Activated T-cell treated with anti-CD3 and anti-CD28 coated beads, Interleukin-2, amount 50 U/mL, for 24 hours (primary cell): Measurements from ENCODE around the gene NLRP6.
A peak's percentile ranks its signal among the peaks of the same experiment; 100 is the strongest.

Experiments used
- DNase-seq: peaks from one replicate; pipeline ENCODE4 v3.0.0-alpha.2; 2020
- H3K27ac Mint-ChIP-seq: 2 replicates; pipeline ENCODE4 v1.8.0; 2020; ENCODE audit warnings: mild to moderate bottlenecking, mixed read lengths
- H3K27me3 Mint-ChIP-seq: 2 replicates; pipeline ENCODE4 v1.8.0; 2020; ENCODE audit warnings: mixed read lengths
- H3K36me3 Mint-ChIP-seq: 2 replicates; pipeline ENCODE4 v1.8.0; 2020; ENCODE audit warnings: low read depth, mixed read lengths
- H3K4me1 Mint-ChIP-seq: 2 replicates; pipeline ENCODE4 v1.8.0; 2020; ENCODE audit warnings: low read depth, mixed read lengths
- H3K4me3 Mint-ChIP-seq: 2 replicates; pipeline ENCODE4 v1.8.0; 2020; ENCODE audit warnings: mild to moderate bottlenecking, moderate library complexity, mixed read lengths
- H3K9me3 Mint-ChIP-seq: 2 replicates; pipeline ENCODE4 v1.8.0; 2020; ENCODE audit warnings: mixed read lengths

The NLRP6 gene

DNA sequence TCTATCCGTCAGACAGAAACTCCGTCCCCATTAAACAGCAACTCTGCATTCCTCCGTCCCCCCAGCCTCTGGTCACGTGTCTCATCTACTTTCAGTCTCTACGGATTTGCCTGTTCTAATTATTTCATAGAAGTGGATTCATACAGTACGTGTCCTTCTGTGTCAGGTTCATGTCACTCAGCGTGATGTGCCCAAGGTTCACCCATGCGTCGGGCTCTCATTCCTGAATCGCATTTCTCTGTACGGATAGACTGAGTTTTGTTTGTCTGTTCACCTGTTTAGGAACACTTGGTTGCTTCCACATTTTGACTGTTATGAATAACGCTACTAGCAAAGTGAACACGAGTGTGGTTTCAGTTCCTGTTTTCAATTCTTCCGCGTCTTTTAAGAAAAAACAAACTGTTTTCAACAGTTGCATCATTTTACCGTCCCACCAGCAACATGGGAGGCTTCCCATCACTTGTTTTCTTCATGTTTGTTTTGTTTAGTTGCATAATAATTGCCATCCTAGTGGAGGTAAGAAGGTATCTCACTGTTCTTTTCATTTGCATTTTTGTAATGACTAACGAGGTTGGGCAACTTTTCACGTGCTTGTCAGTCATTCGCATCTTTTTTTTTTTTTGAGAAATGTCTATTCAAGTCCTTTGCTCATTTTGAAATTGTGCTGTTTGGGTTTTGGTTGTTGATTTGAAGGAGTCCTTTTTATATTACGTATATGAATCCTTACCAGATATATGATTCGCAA lies 8.9 kb upstream of the NLRP6 start:
- peak; percentile 74 for DNase-seq
- peak overlapping the region; percentile 76 for H3K4me3 Mint-ChIP-seq
- peaks cover 38% of the 10 kb centered on the region for H3K4me1 Mint-ChIP-seq
- no peaks in the 10 kb centered on the region for H3K36me3 Mint-ChIP-seq
- no peaks in the 10 kb centered on the region for H3K27me3 Mint-ChIP-seq
- no peaks in the 10 kb centered on the region for H3K9me3 Mint-ChIP-seq
- peak overlapping the region; percentile 95 for H3K27ac Mint-ChIP-seq

DNA sequence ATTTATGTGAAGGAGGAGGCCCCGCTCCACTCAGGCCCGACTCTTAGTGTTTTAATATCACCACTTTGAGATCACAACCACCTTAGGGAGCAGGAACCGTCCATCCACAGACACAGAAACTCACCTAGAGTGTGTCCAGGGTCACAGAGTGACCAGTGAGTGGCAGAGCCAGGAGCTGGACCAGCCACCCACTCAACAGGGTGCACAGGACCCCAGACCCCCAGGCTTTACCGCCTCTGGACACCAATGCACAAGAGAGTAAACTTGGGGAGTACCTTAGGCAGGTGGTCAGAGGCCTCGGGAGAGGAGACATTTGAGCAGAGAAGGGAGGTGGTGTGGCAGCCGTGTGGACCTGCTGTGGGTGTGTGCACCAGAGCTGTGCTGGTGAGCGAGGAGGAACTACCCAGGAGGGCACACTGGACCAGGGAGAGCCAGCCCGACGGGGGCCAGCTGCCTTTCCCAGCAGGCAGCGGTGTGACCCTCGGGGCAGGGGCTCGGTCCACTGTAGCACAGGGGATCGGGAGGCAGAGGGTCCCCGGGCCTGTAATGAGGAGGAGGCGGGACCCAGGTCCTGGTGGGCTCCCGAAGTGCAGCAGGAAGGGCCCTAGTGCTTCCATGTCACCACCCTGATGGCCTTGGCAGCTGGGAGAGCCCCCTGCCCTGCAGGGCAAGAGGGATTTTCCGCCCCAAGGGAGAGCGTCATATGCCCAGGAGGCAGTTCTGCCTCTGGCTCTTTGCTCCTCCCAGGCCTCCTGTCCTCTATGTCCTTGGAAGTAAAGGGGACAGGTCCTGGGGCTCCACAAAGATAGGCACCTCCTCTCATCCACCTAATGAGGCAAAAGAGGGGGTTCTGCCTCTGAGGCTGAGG lies 7.5 kb upstream of the NLRP6 start:
- no peaks in the 10 kb centered on the region for H3K36me3 Mint-ChIP-seq
- no peaks in the 10 kb centered on the region for H3K9me3 Mint-ChIP-seq
- H3K4me1 Mint-ChIP-seq, result peaks cover 38% of the 10 kb centered on the region
- no peak overlapping the region for H3K27ac Mint-ChIP-seq
- no peak for DNase-seq
- no peak overlapping the region for H3K4me3 Mint-ChIP-seq
- H3K27me3 Mint-ChIP-seq, result no peaks in the 10 kb centered on the region

DNA sequence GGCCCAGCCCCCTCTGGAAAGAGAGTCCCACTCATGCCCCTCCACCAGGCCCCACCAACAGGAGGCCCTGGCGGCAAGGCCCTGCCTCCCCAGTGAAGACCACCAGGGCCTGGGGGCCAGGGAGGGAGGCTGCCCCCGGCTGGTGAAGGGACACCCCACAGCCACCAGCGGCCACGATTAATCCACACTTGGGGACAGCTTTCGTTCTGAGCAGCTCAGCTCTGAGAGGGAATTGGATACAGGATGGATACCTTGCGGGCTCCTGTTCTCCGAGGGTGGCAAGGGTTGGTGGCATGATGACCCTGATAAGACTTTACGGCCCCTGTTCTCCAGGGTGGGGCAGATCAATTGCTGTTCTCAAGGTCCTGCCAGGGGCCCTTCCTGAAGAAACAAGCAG lies 6.9 kb upstream of the NLRP6 start:
- Mint-ChIP-seq H3K9me3 (peaks cover 4% of the 10 kb centered on the region), H3K4me1 (peaks cover 38% of the 10 kb centered on the region), H3K4me3 (no peak overlapping the region), H3K27ac (no peak overlapping the region), H3K36me3 (no peaks in the 10 kb centered on the region), H3K27me3 (no peaks in the 10 kb centered on the region)
- no peak for DNase-seq

DNA sequence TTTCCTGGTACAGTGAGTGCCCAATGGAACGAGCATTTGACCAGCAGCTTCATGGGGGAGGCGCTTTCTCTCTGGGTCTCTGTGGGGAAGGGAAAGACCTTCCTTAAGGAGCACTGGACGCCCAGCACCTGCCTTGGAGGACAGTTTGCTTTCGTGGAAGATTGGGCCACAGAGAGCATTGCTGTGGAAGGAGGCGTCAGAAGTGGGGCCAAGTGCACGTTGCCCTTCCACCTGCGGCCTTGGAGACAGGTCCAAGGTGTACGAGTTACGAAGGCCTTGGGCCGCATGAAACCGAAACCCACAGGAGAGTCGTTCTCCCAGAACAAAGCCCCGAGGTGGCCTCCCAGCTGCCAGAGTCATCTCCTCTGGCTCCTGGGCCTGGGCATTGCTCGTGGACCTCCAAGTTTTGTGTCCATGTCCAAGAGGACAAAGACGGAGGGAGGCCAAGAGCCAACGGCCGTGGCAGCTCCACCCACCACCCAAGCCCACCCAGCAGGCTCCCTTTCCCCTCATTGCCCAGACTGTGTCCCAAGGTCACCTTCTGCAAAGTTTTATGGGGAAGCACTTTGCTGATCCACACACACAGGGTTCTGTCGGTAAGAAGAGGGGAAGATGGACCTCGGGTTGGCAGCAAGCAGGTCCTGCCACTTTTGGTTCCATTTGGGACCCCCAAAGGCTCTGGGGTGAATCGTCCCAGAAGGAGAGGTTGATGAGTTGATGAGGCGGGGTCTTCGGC lies 5.8 kb upstream of the NLRP6 start:
- peaks cover 35% of the 10 kb centered on the region for H3K4me1 Mint-ChIP-seq
- no peaks in the 10 kb centered on the region for H3K27me3 Mint-ChIP-seq
- H3K9me3 Mint-ChIP-seq, result peaks cover 9% of the 10 kb centered on the region
- no peak for DNase-seq
- no peaks in the 10 kb centered on the region for H3K36me3 Mint-ChIP-seq
- no peak overlapping the region for H3K4me3 Mint-ChIP-seq
- no peak overlapping the region for H3K27ac Mint-ChIP-seq

DNA sequence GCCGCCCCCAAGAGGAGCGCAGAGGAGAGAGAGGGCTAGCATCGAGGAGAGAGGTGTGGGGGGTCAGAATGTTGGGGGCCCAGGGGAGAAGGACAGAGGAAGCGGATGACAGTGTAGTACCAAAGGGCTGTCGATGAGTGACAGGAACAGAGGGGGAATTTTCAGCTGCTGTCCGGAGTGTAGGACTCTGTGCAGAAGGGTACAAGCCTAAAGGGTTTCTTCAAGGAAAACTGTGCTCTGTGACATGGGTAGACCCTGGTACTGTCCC lies 5.3 kb upstream of the NLRP6 start:
- no peak for DNase-seq
- peaks cover 10% of the 10 kb centered on the region for H3K9me3 Mint-ChIP-seq
- no peaks in the 10 kb centered on the region for H3K36me3 Mint-ChIP-seq
- no peak overlapping the region for H3K4me3 Mint-ChIP-seq
- no peaks in the 10 kb centered on the region for H3K27me3 Mint-ChIP-seq
- H3K4me1 Mint-ChIP-seq, result peaks cover 34% of the 10 kb centered on the region
- no peak overlapping the region for H3K27ac Mint-ChIP-seq

DNA sequence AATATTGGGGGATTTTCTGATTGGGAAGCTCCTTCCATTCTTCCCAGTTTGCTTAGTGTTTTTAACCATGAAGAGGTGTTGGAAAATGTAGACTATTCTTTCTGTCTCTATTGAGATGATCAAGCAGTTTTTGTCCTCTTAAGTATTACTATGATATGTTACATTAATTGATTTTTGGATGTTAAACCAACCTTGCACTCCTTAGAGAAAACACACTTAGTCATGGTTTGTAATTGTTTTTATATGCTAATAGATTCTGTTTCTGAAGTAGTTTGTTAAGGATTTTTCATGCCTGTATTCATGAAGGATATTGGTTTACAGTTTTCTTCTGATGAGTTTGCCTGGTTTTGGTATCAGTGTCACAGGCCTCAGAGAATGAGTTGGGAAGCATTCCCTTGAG lies 2.0 kb upstream of the NLRP6 start:
- Mint-ChIP-seq H3K9me3 (peaks cover 10% of the 10 kb centered on the region), H3K4me1 (peaks cover 24% of the 10 kb centered on the region), H3K4me3 (no peak overlapping the region), H3K27me3 (peaks cover 12% of the 10 kb centered on the region), H3K36me3 (no peaks in the 10 kb centered on the region), H3K27ac (no peak overlapping the region)
- DNase-seq, result no peak

DNA sequence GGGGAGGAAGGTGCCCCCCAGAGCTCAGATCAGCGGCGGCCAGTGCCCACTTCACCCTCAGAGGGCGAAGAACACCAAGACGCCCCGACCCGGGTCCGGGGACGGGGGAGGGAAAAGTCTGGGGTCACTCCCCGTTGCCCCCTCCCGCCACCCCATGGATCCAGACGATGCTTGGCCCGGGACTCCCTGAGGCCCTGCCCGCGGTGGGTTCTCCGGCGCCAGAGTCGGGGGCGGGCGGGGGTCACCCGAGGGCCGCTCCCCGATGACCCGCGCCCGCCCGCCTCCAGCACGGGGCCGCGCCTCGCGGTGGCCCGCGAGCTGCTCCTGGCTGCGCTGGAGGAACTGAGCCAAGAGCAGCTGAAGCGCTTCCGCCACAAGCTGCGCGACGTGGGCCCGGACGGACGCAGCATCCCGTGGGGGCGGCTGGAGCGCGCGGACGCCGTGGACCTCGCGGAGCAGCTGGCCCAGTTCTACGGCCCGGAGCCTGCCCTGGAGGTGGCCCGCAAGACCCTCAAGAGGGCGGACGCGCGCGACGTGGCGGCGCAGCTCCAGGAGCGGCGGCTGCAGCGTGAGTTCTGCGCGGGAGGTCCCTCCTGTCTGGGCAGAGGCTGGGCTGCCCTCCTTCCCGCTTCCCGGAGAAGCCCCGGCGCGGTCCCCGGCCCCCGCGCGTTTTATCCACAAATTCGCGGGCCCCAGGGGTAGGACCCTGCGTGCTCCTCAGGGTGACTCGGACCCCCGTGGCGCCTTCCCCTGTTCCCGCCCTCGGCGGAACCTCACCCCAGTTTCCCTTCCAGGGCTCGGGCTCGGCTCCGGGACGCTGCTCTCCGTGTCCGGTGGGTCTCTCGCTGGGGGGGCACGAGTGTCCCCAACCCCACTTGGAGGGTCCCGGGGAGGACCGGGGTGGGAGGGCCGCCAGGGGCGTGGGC lies 1.1 kb downstream of the NLRP6 start:
- Mint-ChIP-seq H3K36me3 (no peaks in the 10 kb centered on the region), H3K9me3 (peaks cover 10% of the 10 kb centered on the region), H3K27me3 (peaks cover 31% of the 10 kb centered on the region), H3K27ac (peak overlapping the region; percentile 84), H3K4me3 (peak overlapping the region; percentile 57), H3K4me1 (peaks cover 48% of the 10 kb centered on the region)
- DNase-seq, result peak; percentile 50

DNA sequence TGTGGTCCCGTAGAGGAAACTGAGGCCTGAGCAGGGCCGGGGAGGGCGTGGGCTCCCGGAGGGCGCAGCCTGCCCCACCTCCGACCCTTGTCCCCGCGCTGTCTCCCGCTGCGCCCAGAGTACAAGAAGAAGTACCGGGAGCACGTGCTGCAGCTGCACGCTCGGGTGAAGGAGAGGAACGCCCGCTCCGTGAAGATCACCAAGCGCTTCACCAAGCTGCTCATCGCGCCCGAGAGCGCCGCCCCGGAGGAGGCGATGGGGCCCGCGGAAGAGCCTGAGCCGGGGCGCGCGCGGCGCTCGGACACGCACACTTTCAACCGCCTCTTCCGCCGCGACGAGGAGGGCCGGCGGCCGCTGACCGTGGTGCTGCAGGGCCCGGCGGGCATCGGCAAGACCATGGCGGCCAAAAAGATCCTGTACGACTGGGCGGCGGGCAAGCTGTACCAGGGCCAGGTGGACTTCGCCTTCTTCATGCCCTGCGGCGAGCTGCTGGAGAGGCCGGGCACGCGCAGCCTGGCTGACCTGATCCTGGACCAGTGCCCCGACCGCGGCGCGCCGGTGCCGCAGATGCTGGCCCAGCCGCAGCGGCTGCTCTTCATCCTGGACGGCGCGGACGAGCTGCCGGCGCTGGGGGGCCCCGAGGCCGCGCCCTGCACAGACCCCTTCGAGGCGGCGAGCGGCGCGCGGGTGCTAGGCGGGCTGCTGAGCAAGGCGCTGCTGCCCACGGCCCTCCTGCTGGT lies 1.9 kb downstream of the NLRP6 start:
- Mint-ChIP-seq H3K9me3 (peaks cover 10% of the 10 kb centered on the region), H3K27me3 (peaks cover 31% of the 10 kb centered on the region), H3K4me3 (peak overlapping the region; percentile 54), H3K4me1 (peaks cover 48% of the 10 kb centered on the region), H3K36me3 (no peaks in the 10 kb centered on the region), H3K27ac (no peak overlapping the region)
- DNase-seq, result peak; percentile 66

DNA sequence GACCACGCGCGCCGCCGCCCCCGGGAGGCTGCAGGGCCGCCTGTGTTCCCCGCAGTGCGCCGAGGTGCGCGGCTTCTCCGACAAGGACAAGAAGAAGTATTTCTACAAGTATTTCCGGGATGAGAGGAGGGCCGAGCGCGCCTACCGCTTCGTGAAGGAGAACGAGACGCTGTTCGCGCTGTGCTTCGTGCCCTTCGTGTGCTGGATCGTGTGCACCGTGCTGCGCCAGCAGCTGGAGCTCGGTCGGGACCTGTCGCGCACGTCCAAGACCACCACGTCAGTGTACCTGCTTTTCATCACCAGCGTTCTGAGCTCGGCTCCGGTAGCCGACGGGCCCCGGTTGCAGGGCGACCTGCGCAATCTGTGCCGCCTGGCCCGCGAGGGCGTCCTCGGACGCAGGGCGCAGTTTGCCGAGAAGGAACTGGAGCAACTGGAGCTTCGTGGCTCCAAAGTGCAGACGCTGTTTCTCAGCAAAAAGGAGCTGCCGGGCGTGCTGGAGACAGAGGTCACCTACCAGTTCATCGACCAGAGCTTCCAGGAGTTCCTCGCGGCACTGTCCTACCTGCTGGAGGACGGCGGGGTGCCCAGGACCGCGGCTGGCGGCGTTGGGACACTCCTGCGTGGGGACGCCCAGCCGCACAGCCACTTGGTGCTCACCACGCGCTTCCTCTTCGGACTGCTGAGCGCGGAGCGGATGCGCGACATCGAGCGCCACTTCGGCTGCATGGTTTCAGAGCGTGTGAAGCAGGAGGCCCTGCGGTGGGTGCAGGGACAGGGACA lies 2.7 kb downstream of the NLRP6 start:
- H3K27ac Mint-ChIP-seq, result peak overlapping the region; percentile 64

DNA sequence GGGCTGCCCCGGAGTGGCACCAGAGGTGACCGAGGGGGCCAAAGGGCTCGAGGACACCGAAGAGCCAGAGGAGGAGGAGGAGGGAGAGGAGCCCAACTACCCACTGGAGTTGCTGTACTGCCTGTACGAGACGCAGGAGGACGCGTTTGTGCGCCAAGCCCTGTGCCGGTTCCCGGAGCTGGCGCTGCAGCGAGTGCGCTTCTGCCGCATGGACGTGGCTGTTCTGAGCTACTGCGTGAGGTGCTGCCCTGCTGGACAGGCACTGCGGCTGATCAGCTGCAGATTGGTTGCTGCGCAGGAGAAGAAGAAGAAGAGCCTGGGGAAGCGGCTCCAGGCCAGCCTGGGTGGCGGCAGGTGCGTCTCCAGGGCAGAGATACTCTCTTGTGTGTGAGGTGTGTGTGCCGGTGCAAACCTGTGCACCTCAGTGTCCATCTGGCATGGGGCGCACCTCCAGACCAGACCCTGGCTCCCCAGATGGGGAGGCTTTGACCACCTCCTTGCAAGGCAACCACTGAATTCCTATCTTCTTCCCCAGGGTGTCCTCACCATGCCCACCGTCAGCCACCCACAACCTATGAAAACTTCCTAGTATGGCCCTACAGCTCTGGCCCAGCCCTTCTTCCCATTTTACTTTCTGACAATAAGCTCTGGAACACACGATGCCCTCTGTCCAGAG lies 3.4 kb downstream of the NLRP6 start:
- peaks cover 47% of the 10 kb centered on the region for H3K4me1 Mint-ChIP-seq
- peaks cover 31% of the 10 kb centered on the region for H3K27me3 Mint-ChIP-seq
- H3K27ac Mint-ChIP-seq, result peak overlapping the region; percentile 41
- peak overlapping the region; percentile 67 for H3K4me3 Mint-ChIP-seq
- H3K9me3 Mint-ChIP-seq, result peaks cover 5% of the 10 kb centered on the region
- H3K36me3 Mint-ChIP-seq, result no peaks in the 10 kb centered on the region
- no peak for DNase-seq

More for the DNA sequence above, 2.7 kb downstream of the NLRP6 start:
- Mint-ChIP-seq H3K9me3 (peaks cover 9% of the 10 kb centered on the region), H3K27me3 (peaks cover 31% of the 10 kb centered on the region), H3K36me3 (no peaks in the 10 kb centered on the region), H3K4me1 (peaks cover 48% of the 10 kb centered on the region), H3K4me3 (peak overlapping the region; percentile 67)
- peak; percentile 72 for DNase-seq

DNA sequence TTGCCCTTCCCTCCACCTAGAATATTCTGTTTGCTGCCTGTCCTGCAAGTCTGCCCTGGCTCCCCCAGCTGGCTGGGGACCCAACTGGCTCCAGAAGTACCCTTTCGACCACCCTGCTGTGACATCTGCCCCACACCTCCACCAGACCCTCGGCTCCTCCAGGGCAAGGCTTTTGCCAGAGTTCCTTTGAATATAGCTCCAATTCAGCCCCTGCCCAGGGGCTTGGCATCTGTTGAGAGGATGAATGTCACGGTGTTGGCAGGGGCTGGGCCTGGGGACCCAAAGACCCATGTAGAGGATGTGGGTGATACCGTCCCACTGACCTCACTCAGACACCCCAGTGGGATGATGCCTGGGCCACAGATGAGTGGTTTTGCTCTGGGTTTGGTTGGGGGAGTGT lies 4.0 kb downstream of the NLRP6 start:
- peak overlapping the region; percentile 41 for H3K27ac Mint-ChIP-seq
- peaks cover 34% of the 10 kb centered on the region for H3K27me3 Mint-ChIP-seq
- DNase-seq, result peak; percentile 34
- H3K4me1 Mint-ChIP-seq, result peaks cover 47% of the 10 kb centered on the region
- no peaks in the 10 kb centered on the region for H3K36me3 Mint-ChIP-seq
- H3K4me3 Mint-ChIP-seq, result peak overlapping the region; percentile 67
- peaks cover 1% of the 10 kb centered on the region for H3K9me3 Mint-ChIP-seq

DNA sequence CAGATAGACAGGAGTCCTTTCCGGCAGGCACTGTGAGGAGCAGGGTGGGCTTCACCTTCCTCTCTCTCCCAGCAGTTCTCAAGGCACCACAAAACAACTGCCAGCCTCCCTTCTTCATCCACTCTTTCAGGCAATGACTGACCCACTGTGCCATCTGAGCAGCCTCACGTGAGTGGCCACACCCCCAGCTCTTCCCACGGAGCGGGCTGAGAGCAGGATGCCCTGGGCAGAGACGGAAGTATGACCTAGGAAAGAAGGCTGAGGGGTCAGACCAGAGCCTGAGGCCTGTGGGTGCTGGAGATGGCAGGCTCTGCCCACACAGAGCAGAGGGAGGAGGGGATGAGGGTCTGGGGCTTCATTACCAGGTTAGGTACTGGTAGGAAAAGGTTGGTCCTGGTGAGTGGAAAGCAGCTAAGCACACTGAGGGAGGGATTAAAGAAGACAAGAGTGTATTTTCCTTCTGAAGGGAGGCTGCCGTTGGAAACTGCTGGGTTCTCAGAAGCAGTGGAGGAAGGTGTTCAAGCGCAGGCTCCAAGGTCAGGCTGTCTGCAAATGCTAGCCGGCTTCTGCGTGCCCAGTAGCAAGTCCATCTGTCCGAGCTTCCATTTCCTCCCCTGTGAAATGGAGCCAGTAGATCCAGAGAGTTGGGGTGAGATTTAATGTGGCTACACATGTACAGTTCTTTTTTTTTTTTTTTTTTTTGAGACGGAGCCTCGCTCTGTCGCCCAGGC lies 4.6 kb downstream of the NLRP6 start:
- no peak for DNase-seq
- H3K4me1 Mint-ChIP-seq, result peaks cover 50% of the 10 kb centered on the region
- peak overlapping the region; percentile 51 for H3K27ac Mint-ChIP-seq
- H3K36me3 Mint-ChIP-seq, result peaks cover under 1% of the 10 kb centered on the region
- H3K4me3 Mint-ChIP-seq, result peak overlapping the region; percentile 67
- H3K9me3 Mint-ChIP-seq, result no peaks in the 10 kb centered on the region
- peaks cover 36% of the 10 kb centered on the region for H3K27me3 Mint-ChIP-seq
